Caco-2 (cell line): Measurements from ENCODE around the gene YIF1B. TPM values are rescaled to one million over a fixed set of nuclear protein-coding genes. Genes with fewer than 3 reads are reported as not detected.

Experiments
- BruUV-seq: library from RNA; stranded (reverse); fragments of 400-500 nt; replicated peaks from 2 replicates; lab custom pipeline; 2021; lab: Mats Ljungman, UMichigan
- CTCF ChIA-PET: fragments of 300-600 bp; sonication (Branson Sonifier 250); formaldehyde crosslinking; loops from one replicate; lab custom pipeline; 2022; ENCODE audit warnings: antibody characterized with exemption; lab: Charles Lee
- POLR2A ChIA-PET: fragments of 300-600 bp; sonication (Branson Sonifier 250); formaldehyde crosslinking; loops from one replicate; lab custom pipeline; 2022; ENCODE audit warnings: antibody characterized with exemption; lab: Charles Lee
- DNase-seq, 2 experiments: peaks; one replicate each; pipeline versions ENCODE4 v3.0.0 to v3.0.0-alpha.2; 2020 to 2022
- H3K27me3 ChIP-seq: replicated peaks from 2 replicates; pipeline ENCODE4 v1.6.0; 2011; ENCODE audit warnings: low read length; ENCODE audit not compliant: control insufficient read depth, insufficient read depth
- H3K36me3 ChIP-seq: 2 replicates; pipeline ENCODE4 v1.5.1; 2011; ENCODE audit warnings: low read length; ENCODE audit not compliant: control insufficient read depth, insufficient read depth
- H3K4me1 ChIP-seq: fragments of 250-450 bp; sonication (Bioruptor Pico); 2 replicates; pipeline ENCODE4 v1.5.1; 2020; ENCODE audit warnings: mild to moderate bottlenecking
- H3K4me3 ChIP-seq: 2 replicates; pipeline ENCODE4 v1.5.1; 2011; ENCODE audit warnings: low read depth, mild to moderate bottlenecking, control low read depth, low read length
- H3K9me3 ChIP-seq: fragments of 250-450 bp; sonication (Bioruptor Pico); 2 replicates; pipeline ENCODE4 v1.5.1; 2020; ENCODE audit warnings: mild to moderate bottlenecking, moderate library complexity
- H3K27ac Mint-ChIP-seq: one replicate; pipeline ENCODE4 v1.8.0; 2022; ENCODE audit warnings: mixed read lengths; ENCODE audit not compliant: unreplicated experiment
- H3K27me3 Mint-ChIP-seq: one replicate; pipeline ENCODE4 v1.8.0; 2022; ENCODE audit warnings: mixed read lengths; ENCODE audit not compliant: insufficient read depth, unreplicated experiment
- H3K36me3 Mint-ChIP-seq: one replicate; pipeline ENCODE4 v1.8.0; 2022; ENCODE audit warnings: mild to moderate bottlenecking, mixed read lengths; ENCODE audit not compliant: insufficient read depth, unreplicated experiment
- H3K4me1 Mint-ChIP-seq: one replicate; pipeline ENCODE4 v1.8.0; 2022; ENCODE audit warnings: low read depth, mixed read lengths; ENCODE audit not compliant: unreplicated experiment
- H3K4me3 Mint-ChIP-seq: one replicate; pipeline ENCODE4 v1.8.0; 2022; ENCODE audit warnings: mild to moderate bottlenecking, moderate library complexity, mixed read lengths; ENCODE audit not compliant: unreplicated experiment
- H3K9me3 Mint-ChIP-seq: one replicate; pipeline ENCODE4 v1.8.0; 2022; ENCODE audit warnings: mixed read lengths; ENCODE audit not compliant: unreplicated experiment
- intact Hi-C: fragments of 100-400 bp; cut with micrococcal nuclease; formaldehyde crosslinking; loops from one replicate; pipeline ENCODE4 v1.10.0; 2022; ENCODE audit not compliant: unreplicated experiment
- total RNA-seq: library from RNA; stranded (reverse); gene quantifications from 2 replicates; pipeline ENCODE4 v1.2.3, GENCODE V29; 2022
- TF ChIP-seq, protein P1 (sequence below), 2 experiments: fragments of 200-600 bp in 1 of 2; IDR thresholded peaks; 1 replicate in 1 of 2; 2 replicates in 1 of 2; pipeline versions ENCODE4 v1.5.1 to v1.8.0; 2011 to 2022; ENCODE audit warnings: antibody characterized with exemption in 1 of 2, control low read depth in 1 of 2, inconsistent platforms in 1 of 2, low read depth in 1 of 2, low read length in 1 of 2, mild to moderate bottlenecking in 1 of 2, moderate library complexity in 1 of 2; ENCODE audit not compliant: insufficient read depth in 1 of 2, severe bottlenecking in 1 of 2, unreplicated experiment in 1 of 2

YIF1B gene
- total RNA-seq, 1 experiment from 2014 or later = 66.7 TPM

- intact Hi-C loops = loop anchor here (1.0 to 5.0 kb wide), 3 partner anchors 13 to 39 kb away; partner anchors contain the start of gene SPINT2
- Histone ChIP-seq H3K36me3 (peaks cover 3% of the 10 kb centered on the region), H3K4me1 (peaks cover 51% of the 10 kb centered on the region), H3K9me3 (no peaks in the 10 kb centered on the region), H3K27me3 (no peaks in the 10 kb centered on the region), H3K4me3 (no peak overlapping the region)
- POLR2A ChIA-PET = interaction anchor here (0.5 to 1.4 kb wide), 4 partner anchors 9 to 370 kb away, joined by 3 to 9 read pairs (median 6); partner anchors contain the start of genes ACTN4 and SPINT2
- Mint-ChIP-seq H3K36me3 (peaks cover 83% of the 10 kb centered on the region), H3K27ac (peak overlapping the region; percentile 72), H3K9me3 (no peaks in the 10 kb centered on the region), H3K4me1 (peaks cover 30% of the 10 kb centered on the region), H3K4me3 (peak overlapping the region; percentile 35), H3K27me3 (no peaks in the 10 kb centered on the region)
- TF ChIP-seq, protein P1, sequence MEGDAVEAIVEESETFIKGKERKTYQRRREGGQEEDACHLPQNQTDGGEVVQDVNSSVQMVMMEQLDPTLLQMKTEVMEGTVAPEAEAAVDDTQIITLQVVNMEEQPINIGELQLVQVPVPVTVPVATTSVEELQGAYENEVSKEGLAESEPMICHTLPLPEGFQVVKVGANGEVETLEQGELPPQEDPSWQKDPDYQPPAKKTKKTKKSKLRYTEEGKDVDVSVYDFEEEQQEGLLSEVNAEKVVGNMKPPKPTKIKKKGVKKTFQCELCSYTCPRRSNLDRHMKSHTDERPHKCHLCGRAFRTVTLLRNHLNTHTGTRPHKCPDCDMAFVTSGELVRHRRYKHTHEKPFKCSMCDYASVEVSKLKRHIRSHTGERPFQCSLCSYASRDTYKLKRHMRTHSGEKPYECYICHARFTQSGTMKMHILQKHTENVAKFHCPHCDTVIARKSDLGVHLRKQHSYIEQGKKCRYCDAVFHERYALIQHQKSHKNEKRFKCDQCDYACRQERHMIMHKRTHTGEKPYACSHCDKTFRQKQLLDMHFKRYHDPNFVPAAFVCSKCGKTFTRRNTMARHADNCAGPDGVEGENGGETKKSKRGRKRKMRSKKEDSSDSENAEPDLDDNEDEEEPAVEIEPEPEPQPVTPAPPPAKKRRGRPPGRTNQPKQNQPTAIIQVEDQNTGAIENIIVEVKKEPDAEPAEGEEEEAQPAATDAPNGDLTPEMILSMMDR (IDR thresholded peaks at IDR 0.05; ENCODE audit: insufficient read depth in 1 of 2, low read depth in 1 of 2, low read length in 1 of 2, severe bottlenecking in 1 of 2, unreplicated experiment in 1 of 2) = no peak
- CTCF ChIA-PET = interaction anchor here (0.9 kb wide), 2 partner anchors 11 to 126 kb away, joined by 3 read pairs; partner anchors contain the start of gene FAM98C
- peak in 1 of 2 experiments; percentile 73 for DNase-seq
- BruUV-seq = no TSS peak
These were observed 38.2 kb downstream of the YIF1B start for GRCh38 chr19:38277549-38277948.

DNA sequence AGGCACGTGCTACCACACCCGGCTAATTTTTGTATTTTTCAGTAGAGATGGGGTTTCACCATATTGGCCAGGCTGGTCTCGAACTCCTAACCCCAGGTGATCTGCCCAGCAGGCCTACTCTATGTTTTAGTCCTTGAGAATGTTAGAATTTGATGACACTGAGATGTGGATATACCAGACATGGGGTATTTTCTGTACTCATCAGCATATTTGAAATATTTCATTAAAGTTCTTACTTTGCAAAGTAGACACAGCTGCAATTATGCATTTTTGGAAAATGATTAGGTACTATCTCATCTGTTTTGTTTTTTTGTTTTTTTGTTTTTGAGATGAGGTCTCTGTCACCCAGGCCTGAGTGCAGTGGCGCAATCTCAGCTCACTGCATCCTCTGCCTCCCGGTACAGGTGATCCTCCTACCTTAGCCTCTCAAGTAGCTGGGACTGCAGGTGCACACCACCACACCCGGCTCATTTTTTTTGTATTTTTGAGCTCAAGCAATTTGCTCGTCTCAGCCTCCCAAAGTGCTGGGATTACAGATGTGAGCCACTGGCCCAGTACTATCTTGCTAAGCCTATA lies 38.7 kb downstream of the YIF1B start:
- Mint-ChIP-seq H3K27ac (peak overlapping the region; percentile 72), H3K4me1 (peaks cover 35% of the 10 kb centered on the region), H3K4me3 (peak overlapping the region; percentile 35), H3K27me3 (no peaks in the 10 kb centered on the region), H3K9me3 (no peaks in the 10 kb centered on the region), H3K36me3 (peaks cover 83% of the 10 kb centered on the region)
- peaks cover 3% of the 10 kb centered on the region for H3K36me3 ChIP-seq
- CTCF ChIA-PET = interaction anchor here (0.6 to 0.9 kb wide), 3 partner anchors 12 to 126 kb away, joined by 3 to 4 read pairs (median 3); partner anchors contain the start of gene FAM98C
- H3K9me3 ChIP-seq = no peaks in the 10 kb centered on the region
- H3K4me1 ChIP-seq = peaks cover 56% of the 10 kb centered on the region
- no peak overlapping the region for H3K4me3 ChIP-seq
- no TSS peak for BruUV-seq
- intact Hi-C loops = loop anchor here (1.0 to 5.0 kb wide), 3 partner anchors 13 to 39 kb away; partner anchors contain the start of gene SPINT2
- POLR2A ChIA-PET = interaction anchor here (0.8 to 1.4 kb wide), 3 partner anchors 9 to 13 kb away, joined by 3 to 9 read pairs (median 8); partner anchors contain the start of gene SPINT2
- TF ChIP-seq, protein P1 (IDR thresholded peaks at IDR 0.05; ENCODE audit: insufficient read depth in 1 of 2, low read depth in 1 of 2, low read length in 1 of 2, severe bottlenecking in 1 of 2, unreplicated experiment in 1 of 2) = no peak
- H3K27me3 ChIP-seq = no peaks in the 10 kb centered on the region
- DNase-seq = no peak

DNA sequence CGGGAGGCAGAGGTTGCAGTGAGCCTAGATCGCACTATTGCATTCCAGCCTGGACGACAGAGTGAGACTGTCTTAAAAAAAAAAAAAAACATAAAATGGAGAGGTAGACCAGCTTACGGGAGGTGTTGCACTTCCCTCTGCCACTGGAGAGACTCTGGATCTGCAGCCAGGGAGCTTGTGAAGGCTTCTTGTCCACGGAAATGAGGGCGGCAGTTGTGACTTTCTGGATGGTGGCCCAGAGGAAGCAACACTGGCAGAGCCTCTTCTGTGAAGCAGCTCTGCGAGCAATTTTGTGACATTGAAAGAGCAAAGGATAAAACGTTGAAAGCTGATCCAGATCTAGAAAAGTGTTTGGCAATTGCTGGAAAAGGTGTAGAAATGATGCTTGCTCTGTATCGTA lies 41.0 kb downstream of the YIF1B start:
- H3K9me3 Mint-ChIP-seq = no peaks in the 10 kb centered on the region
- CTCF ChIA-PET = interaction anchor here (0.7 kb wide), 1 partner anchor 136 kb away, joined by 3 read pairs; no protein-coding TSS in a partner anchor
- no peak for DNase-seq
- intact Hi-C loops = loop anchor here (5.0 kb wide), 1 partner anchor 32 kb away; no protein-coding TSS in a partner anchor
- TF ChIP-seq, protein P1 (IDR thresholded peaks at IDR 0.05; ENCODE audit: insufficient read depth in 1 of 2, low read depth in 1 of 2, low read length in 1 of 2, severe bottlenecking in 1 of 2, unreplicated experiment in 1 of 2) = no peak
- BruUV-seq = no TSS peak
- no peaks in the 10 kb centered on the region for H3K9me3 ChIP-seq
- peaks cover 86% of the 10 kb centered on the region for H3K36me3 Mint-ChIP-seq
- POLR2A ChIA-PET = interaction anchor here (1.8 kb wide), 1 partner anchor 9 kb away, joined by 9 read pairs; no protein-coding TSS in a partner anchor
- H3K36me3 ChIP-seq = no peaks in the 10 kb centered on the region; the same call in 1 of the 2 replicates
- H3K27me3 Mint-ChIP-seq = no peaks in the 10 kb centered on the region
- no peak overlapping the region for H3K4me3 Mint-ChIP-seq
- peaks cover 70% of the 10 kb centered on the region for H3K4me1 ChIP-seq
- H3K27ac Mint-ChIP-seq = no peak overlapping the region
- no peak overlapping the region for H3K4me3 ChIP-seq
- no peaks in the 10 kb centered on the region for H3K27me3 ChIP-seq
- H3K4me1 Mint-ChIP-seq = peaks cover 49% of the 10 kb centered on the region
